GM23338 (cell line): ENCODE measurements around the gene ACBD7.

Experiments used
- CTCF ChIP-seq, 2 experiments: fragments of 200-600 bp in 1 of 2; sonication (generic) in 1 of 2; conservative IDR thresholded peaks; 2 replicates each; pipeline versions ENCODE4 v1.5.1 to v1.6.1; 2016 to 2017; ENCODE audit warnings: antibody characterized with exemption in 2 of 2, low read depth in 2 of 2, mild to moderate bottlenecking in 2 of 2, moderate library complexity in 1 of 2
- EZH2 ChIP-seq: fragments of 200-600 bp; sonication (generic); IDR thresholded peaks from one replicate; pipeline ENCODE4 v1.8.0; 2017; ENCODE audit warnings: antibody characterized with exemption, mild to moderate bottlenecking, low read depth; ENCODE audit not compliant: unreplicated experiment

- TF ChIP-seq CTCF (conservative IDR thresholded peaks at IDR 0.05; ENCODE audit: low read depth in 2 of 2) (no peak; a peak in 1 of 4 replicates), EZH2 (no peak)
Observed at GRCh38 chr10:15084502-15084922, 4.1 kb downstream of the ACBD7 start.
